ELF-1 (cell line): ENCODE data around the gene SPATA1.
A peak's percentile ranks its signal among the peaks of the same experiment; 100 is the strongest.
"Not testable (repeated sequence)": the region's sequence is repeated elsewhere in the genome, so short reads cannot be mapped to it uniquely, and the experiment has no call there.

Experiments
- DNase-seq: peaks from one replicate; pipeline ENCODE4 v3.0.0-alpha.2; 2016; ENCODE audit warnings: low read depth, low spot score

The SPATA1 gene

GRCh38 chr1:84594959-84595358, 88.8 kb downstream of the SPATA1 start:
- not testable (repeated sequence) for DNase-seq

GRCh38 chr1:84597011-84597410, 90.8 kb downstream of the SPATA1 start:
- DNase-seq: no peak

DNA sequence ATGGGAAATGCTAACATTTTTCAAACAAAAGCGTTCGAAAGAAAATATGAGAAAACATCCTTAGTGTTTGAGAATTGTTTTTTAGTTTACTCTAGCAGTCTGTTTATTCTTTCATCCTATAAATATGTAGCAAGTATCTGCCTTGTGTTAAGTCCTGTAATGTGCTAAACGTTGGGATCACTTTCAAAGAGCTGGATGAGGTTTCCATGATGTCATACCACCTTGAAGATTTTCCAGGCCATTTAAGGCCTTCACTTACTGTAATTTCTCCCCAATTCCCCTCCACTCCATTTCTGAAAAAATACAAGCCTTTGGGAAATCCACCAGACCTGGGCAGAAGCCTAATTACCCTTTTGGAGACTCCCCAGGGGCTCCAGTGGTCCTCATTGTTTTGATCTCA, 92.2 kb downstream of the SPATA1 start:
- DNase-seq: no peak

DNA sequence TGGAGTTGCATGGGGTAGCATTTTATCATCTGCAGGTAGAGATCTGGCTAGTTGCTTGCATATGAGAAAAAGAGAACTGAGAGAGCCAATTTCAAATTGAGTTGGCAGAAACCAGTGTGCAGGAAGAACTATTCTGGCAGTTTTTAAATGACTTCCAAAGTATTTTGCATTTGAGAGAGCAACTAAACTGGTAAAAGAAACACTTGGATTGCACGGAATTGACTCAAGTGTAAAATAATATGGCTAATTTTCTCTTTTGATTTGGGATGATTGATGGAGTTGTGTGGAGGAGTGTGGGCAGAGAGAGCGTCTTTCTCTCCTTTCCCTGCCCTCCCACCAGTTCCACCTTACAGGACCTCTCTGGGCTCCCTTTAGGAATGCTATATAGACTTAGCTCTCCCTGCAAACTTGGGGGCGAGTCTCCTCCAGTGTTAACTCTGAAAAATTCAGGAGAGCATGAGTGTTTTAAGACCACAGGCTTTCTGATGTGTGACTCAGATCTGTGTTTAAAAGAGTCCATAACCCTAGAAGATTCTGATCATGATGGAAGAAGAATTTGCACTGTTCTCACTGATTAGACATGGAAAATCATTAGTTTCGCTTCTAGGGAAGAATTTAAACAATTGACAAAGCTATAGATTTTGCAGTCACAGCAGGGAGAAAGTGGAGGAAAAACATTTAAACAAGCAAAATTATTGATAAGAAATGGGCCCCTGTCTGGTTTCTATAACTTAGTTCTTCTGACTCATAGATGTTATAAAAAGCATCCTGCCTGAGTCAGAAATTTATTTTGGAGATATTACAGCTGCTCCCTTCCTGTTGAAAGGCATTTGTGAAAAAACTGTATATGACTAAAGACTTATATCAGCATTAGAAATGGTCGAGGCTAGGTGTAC, 92.9 kb downstream of the SPATA1 start:
- no peak for DNase-seq

- DNase-seq: no peak
Observed at GRCh38 chr1:84600796-84601195, 94.6 kb downstream of the SPATA1 start.

GRCh38 chr1:84603223-84603622, 97.0 kb downstream of the SPATA1 start:
- DNase-seq: peak; percentile 27

GRCh38 chr1:84603941-84604830, 98.0 kb downstream of the SPATA1 start:
- DNase-seq: peak; percentile 70

DNA sequence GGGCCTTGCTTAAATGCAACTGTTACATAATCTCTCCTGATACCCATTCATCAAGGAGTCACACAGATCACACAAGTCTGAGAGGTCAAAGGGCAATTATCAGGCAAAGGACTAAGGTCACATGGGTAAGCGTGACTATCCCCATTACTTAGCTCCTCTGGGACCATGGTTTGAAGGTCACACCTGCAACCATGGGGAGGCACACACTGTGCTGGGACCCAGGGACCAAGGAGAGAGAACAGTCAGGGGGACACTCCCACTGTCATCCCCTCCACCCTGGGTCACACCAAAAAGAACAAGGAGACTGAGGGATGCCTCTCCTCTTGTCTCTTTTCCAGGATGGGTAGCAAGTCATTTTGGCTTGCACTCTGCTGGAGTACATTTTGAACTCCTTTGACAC, 99.0 kb downstream of the SPATA1 start:
- DNase-seq: no peak

- no peak for DNase-seq
Observed at GRCh38 chr1:84606977-84607376, 100.8 kb downstream of the SPATA1 start.

DNA sequence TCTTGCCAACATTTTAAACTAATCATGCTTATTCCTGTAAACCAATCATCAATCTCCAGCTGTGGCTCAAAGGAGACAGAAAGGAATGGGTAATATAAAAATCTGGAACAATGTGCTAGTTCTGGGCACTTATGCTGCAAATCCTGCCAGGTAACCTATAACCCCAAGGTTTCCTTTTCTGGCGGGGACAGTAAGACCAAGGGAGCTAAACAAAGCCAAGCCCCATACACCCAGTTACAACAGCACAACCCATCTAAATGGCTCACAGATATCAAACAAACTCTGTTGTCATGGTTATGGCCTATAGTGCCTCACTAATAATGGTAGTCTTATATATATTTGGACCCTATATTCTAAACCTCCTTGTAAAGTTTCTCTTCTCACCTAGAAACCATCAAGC, 104.9 kb downstream of the SPATA1 start:
- DNase-seq: no peak

DNA sequence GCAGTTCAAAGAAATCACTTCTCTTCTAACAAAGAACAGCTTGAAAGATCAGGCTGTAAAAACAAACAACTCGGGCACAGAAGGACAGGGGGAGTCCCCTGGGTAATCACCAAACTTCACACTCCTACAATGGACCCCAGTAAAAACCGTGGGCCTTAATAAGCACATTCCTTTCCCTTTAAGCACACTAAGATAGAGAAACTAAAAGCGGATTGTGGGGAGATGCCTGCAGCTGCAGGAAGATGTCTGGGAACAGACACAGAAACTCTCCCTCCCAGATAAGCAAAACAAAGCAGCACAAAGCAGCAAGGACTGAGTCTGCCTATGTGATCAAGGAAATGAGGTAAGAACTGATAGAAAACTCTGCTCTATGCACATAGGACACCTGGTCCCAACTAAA, 105.6 kb downstream of the SPATA1 start:
- DNase-seq: peak; percentile 13

DNA sequence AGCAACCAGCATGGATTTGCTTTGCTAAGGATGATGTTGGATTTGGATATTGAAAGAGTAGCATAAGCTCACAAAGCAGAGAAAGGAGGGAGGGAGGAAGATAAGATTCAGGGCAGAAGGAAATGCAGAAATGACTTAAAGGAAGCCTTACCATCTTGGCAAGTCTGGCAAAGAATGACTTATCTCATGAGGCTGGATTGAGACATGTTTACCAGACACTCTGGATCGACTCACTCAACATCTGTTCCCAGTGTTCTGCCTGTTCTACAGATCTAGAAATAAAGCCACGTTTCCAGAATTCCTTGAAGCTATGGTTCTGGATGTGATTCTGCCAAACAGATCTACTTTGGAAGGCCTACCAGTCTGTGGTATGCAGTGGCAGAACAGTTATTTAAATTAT, 106.8 kb downstream of the SPATA1 start:
- DNase-seq: no peak

- DNase-seq: no peak
Observed at GRCh38 chr1:84613887-84614286, 107.7 kb downstream of the SPATA1 start.

DNA sequence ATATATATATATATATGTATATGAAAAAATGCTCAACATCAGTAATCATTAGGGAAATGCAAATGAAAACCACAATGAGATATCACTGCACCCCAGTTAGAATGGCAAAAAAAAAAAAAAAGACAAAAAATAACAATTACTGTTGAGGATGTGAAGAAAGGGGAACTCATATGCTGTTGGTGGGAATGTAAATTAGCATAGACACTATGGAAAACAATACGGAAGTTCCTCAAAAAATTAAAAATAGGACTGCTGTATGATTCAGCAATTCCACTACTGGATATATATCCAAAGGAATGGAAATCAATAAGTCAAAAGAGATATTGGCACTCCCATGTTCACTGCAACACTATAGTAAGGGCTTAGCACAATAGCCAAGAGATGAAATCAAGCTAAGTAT, 109.6 kb downstream of the SPATA1 start:
- DNase-seq: no peak
